Suprapubic skin (tissue), 4 donors: ENCODE data around the gene SRMS.
"Not testable (repeated sequence)": the region's sequence is repeated elsewhere in the genome, so short reads cannot be mapped to it uniquely, and the experiment has no call there.

Experiments
- CTCF ChIP-seq, 2 donors: fragments of 200-600 bp in 1 of 2; fragments of 450-650 bp in 1 of 2; sonication (generic) in 1 of 2; IDR thresholded peaks; one replicate each; pipeline ENCODE4 v1.5.1; 2016 to 2019; ENCODE audit warnings: antibody characterized with exemption in 2 of 2, mild to moderate bottlenecking in 1 of 2, moderate library complexity in 1 of 2
- EP300 ChIP-seq: sonication (generic); formaldehyde crosslinking; IDR thresholded peaks from one replicate; pipeline ENCODE4 v1.6.1; 2017; ENCODE audit warnings: antibody characterized with exemption
- POLR2A ChIP-seq, 2 donors: fragments of 450-650 bp; IDR thresholded peaks; one replicate each; pipeline ENCODE4 v1.6.1; 2017; ENCODE audit warnings: antibody characterized with exemption in 2 of 2, mild to moderate bottlenecking in 2 of 2, moderate library complexity in 2 of 2
- POLR2AphosphoS5 ChIP-seq, 3 donors: sonication (generic); formaldehyde crosslinking; IDR thresholded peaks; one replicate each; pipeline ENCODE4 v1.6.1; 2017; ENCODE audit warnings: antibody characterized with exemption in 3 of 3

GRCh38 chr20:63571087-63571478 lies 23.5 kb upstream of the SRMS start:
- TF ChIP-seq CTCF (IDR thresholded peaks at IDR 0.05); POLR2A (IDR thresholded peaks at IDR 0.05); EP300; POLR2AphosphoS5 (IDR thresholded peaks at IDR 0.05): not testable (repeated sequence)
